Nephron (organoid): ENCODE measurements around the gene CTSW.

Experiments used
- H3K27ac Mint-ChIP-seq, 3 experiments: 2 replicates each; pipeline ENCODE4 v1.8.0; 2020; ENCODE audit warnings: mixed read lengths in 3 of 3, mild to moderate bottlenecking in 2 of 3, moderate library complexity in 1 of 3
- H3K27me3 Mint-ChIP-seq: 2 replicates; pipeline ENCODE4 v1.8.0; 2021; ENCODE audit warnings: low read depth, mild to moderate bottlenecking, moderate library complexity, mixed read lengths
- H3K36me3 Mint-ChIP-seq: 2 replicates; pipeline ENCODE4 v1.8.0; 2020; ENCODE audit warnings: low read depth, mixed read lengths
- H3K4me1 Mint-ChIP-seq: 2 replicates; pipeline ENCODE4 v1.8.0; 2020; ENCODE audit warnings: mixed read lengths
- H3K4me3 Mint-ChIP-seq, 3 experiments: 2 replicates each; pipeline ENCODE4 v1.8.0; 2020; ENCODE audit warnings: mild to moderate bottlenecking in 3 of 3, mixed read lengths in 3 of 3, moderate library complexity in 2 of 3
- H3K9me3 Mint-ChIP-seq: 2 replicates; pipeline ENCODE4 v1.8.0; 2020; ENCODE audit warnings: mixed read lengths
- CTCF ChIP-seq, 3 experiments: fragments of 200-600 bp; sonication (generic); IDR thresholded peaks; one replicate each; pipeline ENCODE4 v1.5.0; 2021; ENCODE audit warnings: antibody characterized with exemption in 3 of 3; ENCODE audit not compliant: unreplicated experiment in 3 of 3

The CTSW gene

DNA sequence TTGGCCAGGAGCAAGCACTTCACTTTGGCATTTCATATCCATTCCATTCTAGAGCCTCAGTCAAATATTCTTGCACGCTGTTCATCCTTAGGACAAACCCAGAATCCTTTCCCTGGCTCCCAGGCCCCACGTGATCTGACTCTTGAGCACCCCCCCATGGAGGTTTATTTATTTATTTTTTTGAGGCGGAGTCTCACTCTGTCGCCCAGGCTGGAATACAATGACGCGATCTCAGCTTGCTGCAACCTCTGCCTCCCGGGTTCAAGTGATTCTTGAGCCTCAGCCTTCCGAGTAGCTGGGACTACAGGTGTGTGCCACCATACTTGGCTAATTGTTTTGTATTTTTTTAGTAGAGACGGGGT is 52.9 kb downstream of the CTSW start:
- H3K27me3 Mint-ChIP-seq = peaks cover 5% of the 10 kb centered on the region
- H3K4me1 Mint-ChIP-seq = peaks cover 6% of the 10 kb centered on the region
- H3K9me3 Mint-ChIP-seq = no peaks in the 10 kb centered on the region
- H3K4me3 Mint-ChIP-seq = no peak overlapping the region
- H3K27ac Mint-ChIP-seq = no peak overlapping the region
- no peak for TF ChIP-seq CTCF (IDR thresholded peaks at IDR 0.05; ENCODE audit: unreplicated experiment in 3 of 3)
- no peaks in the 10 kb centered on the region for H3K36me3 Mint-ChIP-seq
